Kidney (tissue), 14 donors: Measurements from ENCODE around the gene SOCS7. TPM values are rescaled to one million over a fixed set of nuclear protein-coding genes. Genes with fewer than 3 reads are reported as not detected.

ENCODE experiments used
- DNase-seq, 5 donors: peaks; one replicate each; pipeline ENCODE4 v3.0.0-alpha.2; 2013 to 2020
- FAIRE-seq: peaks from 2 replicates; lab custom pipeline; 2012; peaks lifted over from hg19 to GRCh38; lab: Jason Lieb, UNC
- H3K27ac ChIP-seq, 2 donors: one replicate each; pipeline ENCODE4 v1.7.0; 2013; ENCODE audit warnings: low read depth in 2 of 2, low read length in 2 of 2, inconsistent platforms in 1 of 2
- H3K27me3 ChIP-seq: one replicate; pipeline ENCODE4 v1.7.1; 2013; ENCODE audit warnings: low read length, inconsistent platforms; ENCODE audit not compliant: control insufficient read depth, insufficient read depth
- H3K36me3 ChIP-seq, 3 donors: one replicate each; pipeline versions ENCODE4 v1.7.0 to v1.7.1; 2013; ENCODE audit warnings: low read length in 3 of 3, control low read depth in 1 of 3, inconsistent platforms in 1 of 3; ENCODE audit not compliant: insufficient read depth in 3 of 3, control insufficient read depth in 2 of 3
- H3K4me1 ChIP-seq, 3 donors: one replicate each; pipeline versions ENCODE4 v1.7.0 to v1.7.1; 2013; ENCODE audit warnings: low read length in 3 of 3, inconsistent platforms in 1 of 3, low read depth in 1 of 3; ENCODE audit not compliant: control insufficient read depth in 2 of 3, insufficient read depth in 2 of 3
- H3K4me3 ChIP-seq, 3 donors: one replicate each; pipeline versions ENCODE4 v1.7.0 to v1.8.1; 2013; ENCODE audit warnings: low read length in 3 of 3, control low read depth in 1 of 3, inconsistent platforms in 1 of 3
- H3K9ac ChIP-seq, 3 donors: one replicate each; pipeline versions ENCODE4 v1.7.0 to v1.7.1; 2013; ENCODE audit warnings: low read length in 3 of 3, control low read depth in 1 of 3, inconsistent platforms in 1 of 3
- H3K9me3 ChIP-seq, 3 donors: one replicate each; pipeline versions ENCODE4 v1.7.0 to v1.7.1; 2013; ENCODE audit warnings: low read length in 3 of 3, control low read depth in 1 of 3, inconsistent platforms in 1 of 3; ENCODE audit not compliant: control insufficient read depth in 2 of 3, insufficient read depth in 1 of 3
- CTCF ChIP-seq: IDR thresholded peaks from 3 replicates; pipeline ENCODE4 v1.5.1; 2012; ENCODE audit warnings: mild to moderate bottlenecking, moderate library complexity, borderline replicate concordance; ENCODE audit not compliant: insufficient read depth; ENCODE audit errors: extremely low read depth
- intact Hi-C: fragments of 100-400 bp; cut with DNase I; formaldehyde crosslinking; loops from one replicate; pipeline ENCODE4 v1.11.1; 2022
- polyA plus RNA-seq: library from polyadenylated mRNA; stranded (reverse); fragments of 350-450 nt; fragmentation: Illumina TruSeq; extraction: RNeasy Lipid Tissue Mini Kit (QIAGEN cat#74804); gene quantifications from one replicate; pipeline ENCODE4 v1.2.3, GENCODE V29; 2014; ENCODE audit warnings: low read depth, low replicate concordance; ENCODE audit not compliant: insufficient read depth
- total RNA-seq: library from RNA; stranded (reverse); fragmentation: NEBNext Ultra II Directional; extraction: Animal tissue kit (Norgen Biotek cat#: 25700); gene quantifications from one replicate; pipeline ENCODE4 v1.2.1, GENCODE V29; 2021
- donor health status: control.
- donor health status: control.
- donor health status: control.
- donor health status: control.
- donor health status: control.
- donor health status: DM: yes; HTN: yes; CAD: no.
- donor health status: Normal renal cell carcinoma (clear cell type).

The SOCS7 gene
- total and polyA plus RNA-seq, 2 donors from 2014 or later, result 2.7 to 18.7 TPM

DNA sequence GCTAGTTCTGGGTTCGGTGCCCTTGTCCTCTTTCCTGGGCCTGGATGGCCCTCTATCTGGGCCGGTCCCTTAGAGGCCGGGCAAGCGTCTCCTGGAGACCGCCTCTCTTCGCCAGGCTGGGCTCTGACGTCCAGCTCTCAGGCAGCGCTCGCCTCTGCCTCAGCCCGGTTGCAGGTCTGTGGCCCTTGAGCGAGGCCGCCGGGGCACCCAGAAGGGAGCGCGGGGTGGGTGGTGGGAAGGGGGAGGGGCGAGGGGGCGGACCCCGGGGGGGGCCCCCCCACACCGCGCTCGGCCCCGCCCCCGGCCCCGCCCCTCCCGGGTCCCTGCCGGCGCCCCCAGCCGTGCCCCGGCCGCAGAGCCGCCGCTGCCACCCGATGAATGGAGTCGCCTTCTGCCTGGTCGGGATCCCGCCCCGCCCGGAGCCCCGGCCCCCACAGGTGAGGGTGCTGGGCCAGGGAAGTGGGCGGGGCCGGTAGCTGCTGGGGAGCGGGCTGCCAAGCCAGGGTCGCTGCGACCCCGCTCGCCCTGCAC lies 76.5 kb downstream of the SOCS7 start, which contains the start of gene ARHGAP23:
TSS of gene ARHGAP23 (plus strand) at position 353 of the 531 bp plus-strand sequence. CDS start at position 375, 22 bp downstream.
- H3K9ac ChIP-seq, result peak within 1 kb of the TSS; percentile 51 to 75 (median 68)
- FAIRE-seq, result no peak
- intact Hi-C loops, result no loop called here
- no peaks in the 10 kb centered on the region for H3K36me3 ChIP-seq
- H3K4me1 ChIP-seq, result peaks cover 0 to 7% (median 0%) of the 10 kb centered on the region in 3 donors
- peak in 4 of 5 donors; percentile 54 to 86 (median 74) for DNase-seq
- H3K27me3 ChIP-seq, result no peaks in the 10 kb centered on the region
- peak within 1 kb of the TSS; percentile 67 to 81 for H3K27ac ChIP-seq
- H3K9me3 ChIP-seq, result no peaks in the 10 kb centered on the region
- H3K4me3 ChIP-seq, result peak within 1 kb of the TSS; percentile 56 to 68 (median 56)
- TF ChIP-seq CTCF, result no peak

GRCh38 chr17:38428643-38429371 lies 77.2 kb downstream of the SOCS7 start:
- peak in 4 of 5 donors; percentile 60 to 87 (median 68) for DNase-seq
- peaks cover 0 to 7% (median 0%) of the 10 kb centered on the region in 3 donors for H3K4me1 ChIP-seq
- intact Hi-C loops, result no loop called here

DNA sequence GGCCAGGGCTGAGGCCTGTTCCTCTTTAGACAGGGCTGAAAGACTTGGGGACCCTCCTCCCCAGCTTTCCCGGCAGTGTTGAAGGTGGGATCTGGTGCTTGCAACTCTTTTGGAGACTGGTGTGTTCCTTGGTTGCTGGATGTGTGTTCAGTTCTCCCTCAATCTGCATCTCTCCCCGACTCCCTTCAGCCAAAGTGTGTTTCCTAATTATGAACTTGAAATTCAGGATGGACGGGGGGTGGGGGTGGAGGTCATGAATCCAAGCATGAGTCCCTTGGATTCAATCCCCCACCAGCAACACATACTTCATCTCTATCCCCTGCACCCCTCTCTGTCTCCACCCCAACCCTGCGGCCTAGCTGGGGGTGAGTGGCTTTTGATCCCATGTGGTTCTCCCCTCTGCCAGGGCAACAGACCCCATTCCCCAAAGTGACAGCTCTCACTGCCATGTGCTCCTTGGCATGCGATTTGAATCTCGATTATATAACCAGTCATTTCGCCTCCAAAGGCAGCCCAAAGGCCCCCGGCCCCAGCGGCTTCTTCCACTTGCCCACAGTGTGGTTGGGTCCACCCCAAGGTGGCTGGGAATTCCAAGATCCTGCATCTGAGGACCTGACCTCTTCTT lies 77.9 kb downstream of the SOCS7 start:
- TF ChIP-seq CTCF, result no peak
- Histone ChIP-seq H3K36me3 (no peaks in the 10 kb centered on the region), H3K9ac (no peak overlapping the region), H3K27me3 (no peaks in the 10 kb centered on the region), H3K4me1 (peaks cover 0 to 7% (median 0%) of the 10 kb centered on the region in 3 donors), H3K9me3 (no peaks in the 10 kb centered on the region), H3K27ac (peak overlapping the region in 1 of 2 donors; percentile 67), H3K4me3 (peak overlapping the region in 1 of 3 donors; percentile 51)
- no peak for DNase-seq
- no peak for FAIRE-seq
- intact Hi-C loops, result loop anchor here (10.0 kb wide), 1 partner anchor 65 kb away; no protein-coding TSS in a partner anchor

More at GRCh38 chr17:38428643-38429371, 77.2 kb downstream of the SOCS7 start:
- no peak overlapping the region for H3K9ac ChIP-seq
- no peaks in the 10 kb centered on the region for H3K9me3 ChIP-seq
- no peaks in the 10 kb centered on the region for H3K27me3 ChIP-seq
- peak overlapping the region; percentile 67 to 78 for H3K27ac ChIP-seq
- no peak for FAIRE-seq
- H3K4me3 ChIP-seq, result peak overlapping the region; percentile 26 to 51 (median 47)
- no peaks in the 10 kb centered on the region for H3K36me3 ChIP-seq
- TF ChIP-seq CTCF, result no peak
